SK-N-SH treated with all-trans-retinoic acid at 6 μM for 48 hours (cell line): Measurements from ENCODE around the gene MAPK9.

Source experiments
- ISL1 ChIP-seq: fragments of 250-450 bp; sonication (Bioruptor Pico); IDR thresholded peaks from 2 replicates; pipeline ENCODE4 v2.1.2; 2022; ENCODE audit warnings: mild to moderate bottlenecking, moderate library complexity
- RARB ChIP-seq: fragments of 250-450 bp; sonication (Bioruptor Pico); IDR thresholded peaks from 2 replicates; pipeline ENCODE4 v1.8.0; 2021; ENCODE audit warnings: mild to moderate bottlenecking, moderate library complexity

DNA sequence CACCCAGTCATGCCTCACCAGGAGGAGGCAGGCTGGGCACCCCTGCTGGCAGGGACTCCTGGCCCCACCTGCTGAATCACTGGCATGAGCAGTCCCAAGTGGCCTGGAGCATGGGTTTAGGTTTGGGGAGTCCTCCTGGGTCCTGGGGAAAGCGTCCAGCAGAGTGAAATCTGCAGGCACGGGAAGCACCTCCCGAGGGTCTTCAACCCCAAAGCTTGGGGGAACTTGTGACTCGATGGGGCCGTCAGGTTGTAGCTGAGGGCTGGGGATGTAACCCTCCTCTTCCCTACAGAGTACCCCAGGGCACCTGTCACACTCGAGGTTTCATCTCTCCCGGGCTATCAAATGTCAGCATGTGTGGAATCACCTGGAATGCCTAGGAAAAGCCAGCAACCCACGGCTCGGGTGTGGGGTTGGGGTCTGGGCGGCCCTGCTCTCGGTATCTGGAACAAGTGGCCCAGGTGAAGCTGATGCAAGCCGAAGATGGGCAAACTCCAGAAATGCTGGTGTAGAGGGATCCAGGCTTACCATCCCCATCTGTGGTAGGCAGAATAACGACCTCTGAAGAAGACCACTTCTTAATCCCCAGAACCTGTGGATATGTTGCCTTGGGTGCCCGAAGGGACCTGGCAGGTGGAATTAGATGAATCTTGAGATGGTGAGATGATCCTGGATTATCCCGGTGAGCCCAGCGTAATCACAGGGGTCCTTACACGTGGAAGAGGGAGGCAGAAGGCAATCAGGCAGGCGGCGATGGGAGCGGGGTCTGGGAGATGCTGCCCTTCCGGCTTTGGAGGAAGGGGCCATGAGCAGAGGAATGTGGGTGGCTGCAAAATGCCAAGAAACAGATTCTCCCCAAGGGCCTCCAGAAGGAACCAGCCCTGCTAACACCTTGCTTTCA, 76.8 kb downstream of the MAPK9 start:
- TF ChIP-seq ISL1 (CRISPR knock-in tag) (no peak), RARB (CRISPR knock-in tag) (no peak)
